HG03196 (cell line): Measurements from ENCODE around the gene GALNT2.

Experiments used
- ATAC-seq: cut with Tn5 transposase; IDR thresholded peaks from one replicate; pipeline ENCODE4 v1.9.1; 2021; ENCODE audit not compliant: unreplicated experiment

GALNT2 gene

GRCh38 chr1:230071316-230071715 lies 4.3 kb downstream of the GALNT2 start:
- ATAC-seq = no peak

- no peak for ATAC-seq
Observed at GRCh38 chr1:230072296-230072695, 5.3 kb downstream of the GALNT2 start.

GRCh38 chr1:230072866-230073265 lies 5.8 kb downstream of the GALNT2 start:
- ATAC-seq = no peak

- no peak for ATAC-seq
Observed at GRCh38 chr1:230073371-230074035, 6.5 kb downstream of the GALNT2 start.

GRCh38 chr1:230074270-230074669 lies 7.2 kb downstream of the GALNT2 start:
- no peak for ATAC-seq

- no peak for ATAC-seq
Observed at GRCh38 chr1:230074762-230075161, 7.7 kb downstream of the GALNT2 start.

- ATAC-seq = no peak
Observed at GRCh38 chr1:230076121-230076520, 9.1 kb downstream of the GALNT2 start.

GRCh38 chr1:230077011-230077410 lies 10.0 kb downstream of the GALNT2 start:
- no peak for ATAC-seq

- no peak for ATAC-seq
Observed at GRCh38 chr1:230077436-230078213, 10.6 kb downstream of the GALNT2 start.

GRCh38 chr1:230079199-230080024 lies 12.4 kb downstream of the GALNT2 start:
- ATAC-seq = no peak

- no peak for ATAC-seq
Observed at GRCh38 chr1:230080822-230081221, 13.8 kb downstream of the GALNT2 start.

GRCh38 chr1:230081751-230082150 lies 14.7 kb downstream of the GALNT2 start:
- no peak for ATAC-seq

- no peak for ATAC-seq
Observed at GRCh38 chr1:230082211-230082610, 15.2 kb downstream of the GALNT2 start.

- ATAC-seq = no peak
Observed at GRCh38 chr1:230083053-230083452, 16.0 kb downstream of the GALNT2 start.

- ATAC-seq = no peak
Observed at GRCh38 chr1:230083746-230084407, 16.8 kb downstream of the GALNT2 start.

- no peak for ATAC-seq
Observed at GRCh38 chr1:230084408-230085177, 17.6 kb downstream of the GALNT2 start.

- ATAC-seq = no peak
Observed at GRCh38 chr1:230085178-230085515, 18.1 kb downstream of the GALNT2 start.

- no peak for ATAC-seq
Observed at GRCh38 chr1:230086151-230086550, 19.1 kb downstream of the GALNT2 start.

- ATAC-seq = no peak
Observed at GRCh38 chr1:230087028-230087716, 20.1 kb downstream of the GALNT2 start.

- ATAC-seq = no peak
Observed at GRCh38 chr1:230087717-230088105, 20.7 kb downstream of the GALNT2 start.
